ENCODE data around the gene PKIG. TPM values are rescaled to one million over a fixed set of nuclear protein-coding genes. Genes with fewer than 3 reads are reported as not detected.
A peak's percentile ranks its signal among the peaks of the same experiment; 100 is the strongest.

PKIG gene
- total RNA-seq, 1 donor from 2014 or later: 29.3 TPM

DNA sequence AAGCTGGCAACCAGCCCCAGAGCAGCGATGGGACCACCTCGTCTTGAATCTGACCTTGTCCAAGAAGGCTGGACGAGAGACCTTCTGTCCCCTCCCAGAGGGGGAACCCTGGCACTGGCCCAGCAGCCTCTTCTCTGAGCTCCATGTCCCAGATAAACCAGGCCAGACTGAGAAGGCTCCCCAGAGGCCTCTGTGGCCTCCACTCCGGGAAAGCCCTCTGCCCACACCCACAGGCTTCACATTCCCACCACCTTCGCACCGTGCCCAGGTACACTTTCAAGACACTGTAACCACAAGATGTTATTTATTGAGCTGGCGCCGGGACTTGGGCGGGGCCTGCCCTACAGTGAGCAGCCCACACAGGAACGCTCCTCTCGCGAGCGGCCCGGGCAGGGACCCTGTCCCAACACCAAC is 35.9 kb downstream of the PKIG start:
- Mint-ChIP-seq H3K4me1 (ENCODE audit: low read depth) (peaks cover 18% of the 10 kb centered on the region), H3K36me3 (ENCODE audit: low read depth) (peaks cover 34% of the 10 kb centered on the region), H3K27me3 (ENCODE audit: low read depth) (no peaks in the 10 kb centered on the region), H3K9me3 (ENCODE audit: low read depth) (peaks cover 4% of the 10 kb centered on the region), H3K4me3 (ENCODE audit: unreplicated experiment) (no peak overlapping the region), H3K27ac (ENCODE audit: unreplicated experiment) (no peak overlapping the region)
- TF ChIP-seq, protein P1, sequence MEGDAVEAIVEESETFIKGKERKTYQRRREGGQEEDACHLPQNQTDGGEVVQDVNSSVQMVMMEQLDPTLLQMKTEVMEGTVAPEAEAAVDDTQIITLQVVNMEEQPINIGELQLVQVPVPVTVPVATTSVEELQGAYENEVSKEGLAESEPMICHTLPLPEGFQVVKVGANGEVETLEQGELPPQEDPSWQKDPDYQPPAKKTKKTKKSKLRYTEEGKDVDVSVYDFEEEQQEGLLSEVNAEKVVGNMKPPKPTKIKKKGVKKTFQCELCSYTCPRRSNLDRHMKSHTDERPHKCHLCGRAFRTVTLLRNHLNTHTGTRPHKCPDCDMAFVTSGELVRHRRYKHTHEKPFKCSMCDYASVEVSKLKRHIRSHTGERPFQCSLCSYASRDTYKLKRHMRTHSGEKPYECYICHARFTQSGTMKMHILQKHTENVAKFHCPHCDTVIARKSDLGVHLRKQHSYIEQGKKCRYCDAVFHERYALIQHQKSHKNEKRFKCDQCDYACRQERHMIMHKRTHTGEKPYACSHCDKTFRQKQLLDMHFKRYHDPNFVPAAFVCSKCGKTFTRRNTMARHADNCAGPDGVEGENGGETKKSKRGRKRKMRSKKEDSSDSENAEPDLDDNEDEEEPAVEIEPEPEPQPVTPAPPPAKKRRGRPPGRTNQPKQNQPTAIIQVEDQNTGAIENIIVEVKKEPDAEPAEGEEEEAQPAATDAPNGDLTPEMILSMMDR (IDR thresholded peaks at IDR 0.05): no peak
- DNase-seq (ENCODE audit: low spot score): peak; percentile 60

DNA sequence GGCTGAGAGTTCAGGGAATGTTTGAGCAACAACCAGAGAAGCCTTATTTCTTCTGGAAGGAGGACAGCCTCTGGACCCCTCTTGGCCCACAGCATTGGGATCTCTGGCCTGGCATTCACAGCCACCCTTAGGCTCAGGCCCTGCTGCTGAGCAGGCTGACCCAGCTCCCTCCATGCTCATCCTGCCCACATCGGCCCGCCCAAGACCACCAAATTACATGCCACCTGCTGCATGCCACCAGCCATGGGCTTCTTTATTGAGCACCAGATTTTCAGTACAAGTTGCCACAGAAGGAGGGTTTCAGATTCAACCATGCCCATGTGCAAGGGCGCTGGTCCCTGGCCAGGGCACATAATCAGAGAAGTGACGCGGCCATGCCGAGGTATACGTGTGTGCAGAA is 36.9 kb downstream of the PKIG start:
- H3K27me3 Mint-ChIP-seq (ENCODE audit: low read depth): no peaks in the 10 kb centered on the region
- H3K27ac Mint-ChIP-seq (ENCODE audit: unreplicated experiment): no peak overlapping the region
- H3K4me3 Mint-ChIP-seq (ENCODE audit: unreplicated experiment): no peak overlapping the region
- peaks cover 8% of the 10 kb centered on the region for H3K9me3 Mint-ChIP-seq (ENCODE audit: low read depth)
- peaks cover 31% of the 10 kb centered on the region for H3K36me3 Mint-ChIP-seq (ENCODE audit: low read depth)
- peaks cover 18% of the 10 kb centered on the region for H3K4me1 Mint-ChIP-seq (ENCODE audit: low read depth)
- TF ChIP-seq, protein P1 (IDR thresholded peaks at IDR 0.05): no peak
- no peak for DNase-seq (ENCODE audit: low spot score)

DNA sequence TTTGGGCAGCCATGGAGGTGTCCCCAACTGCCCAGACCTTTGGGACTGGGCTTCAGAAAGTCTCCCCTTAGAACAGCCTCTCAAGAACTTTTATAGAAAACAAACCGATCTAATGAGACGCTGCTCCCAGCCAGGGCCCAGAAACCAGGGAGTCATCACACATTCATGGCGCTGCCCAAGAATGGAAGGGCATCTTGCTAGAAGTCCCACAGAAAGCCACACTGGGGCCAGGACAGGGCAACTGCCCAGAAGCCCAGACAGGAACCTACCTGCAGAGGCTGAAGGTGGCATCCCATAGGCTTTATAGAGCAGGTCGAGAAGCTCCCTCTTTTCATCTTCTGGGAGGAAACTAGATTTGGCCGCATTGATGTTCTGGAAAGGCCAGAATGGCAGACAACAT is 37.7 kb downstream of the PKIG start:
- Mint-ChIP-seq H3K27ac (ENCODE audit: unreplicated experiment) (no peak overlapping the region), H3K4me1 (ENCODE audit: low read depth) (peaks cover 14% of the 10 kb centered on the region), H3K4me3 (ENCODE audit: unreplicated experiment) (no peak overlapping the region), H3K9me3 (ENCODE audit: low read depth) (peaks cover 8% of the 10 kb centered on the region), H3K27me3 (ENCODE audit: low read depth) (no peaks in the 10 kb centered on the region), H3K36me3 (ENCODE audit: low read depth) (peaks cover 29% of the 10 kb centered on the region)
- DNase-seq (ENCODE audit: low spot score): no peak
- TF ChIP-seq, protein P1 (IDR thresholded peaks at IDR 0.05): no peak

DNA sequence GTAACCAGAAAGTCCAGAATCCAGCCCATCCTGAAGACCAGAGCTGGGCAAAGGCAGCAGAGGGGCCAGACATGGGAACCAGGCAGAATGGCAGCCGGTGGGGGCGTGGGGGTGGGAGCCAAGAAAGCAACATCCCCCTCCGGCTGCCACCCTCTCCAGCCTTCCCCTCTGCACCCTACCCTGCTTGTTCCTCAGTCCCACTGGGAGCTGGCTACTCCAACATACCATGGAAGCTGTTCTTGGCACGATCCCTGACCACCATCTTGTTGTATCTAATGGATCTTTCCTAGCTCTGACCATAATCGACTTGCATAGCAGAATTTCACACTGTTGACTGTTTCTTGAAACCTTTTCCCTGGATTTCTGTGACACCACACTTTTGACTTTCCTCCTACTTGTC is 38.9 kb downstream of the PKIG start:
- H3K4me1 Mint-ChIP-seq (ENCODE audit: low read depth): peaks cover 1% of the 10 kb centered on the region
- TF ChIP-seq, protein P1 (IDR thresholded peaks at IDR 0.05): no peak
- no peaks in the 10 kb centered on the region for H3K27me3 Mint-ChIP-seq (ENCODE audit: low read depth)
- H3K36me3 Mint-ChIP-seq (ENCODE audit: low read depth): peaks cover 27% of the 10 kb centered on the region
- H3K27ac Mint-ChIP-seq (ENCODE audit: unreplicated experiment): no peak overlapping the region
- peaks cover 8% of the 10 kb centered on the region for H3K9me3 Mint-ChIP-seq (ENCODE audit: low read depth)
- no peak overlapping the region for H3K4me3 Mint-ChIP-seq (ENCODE audit: unreplicated experiment)
- DNase-seq (ENCODE audit: low spot score): no peak

DNA sequence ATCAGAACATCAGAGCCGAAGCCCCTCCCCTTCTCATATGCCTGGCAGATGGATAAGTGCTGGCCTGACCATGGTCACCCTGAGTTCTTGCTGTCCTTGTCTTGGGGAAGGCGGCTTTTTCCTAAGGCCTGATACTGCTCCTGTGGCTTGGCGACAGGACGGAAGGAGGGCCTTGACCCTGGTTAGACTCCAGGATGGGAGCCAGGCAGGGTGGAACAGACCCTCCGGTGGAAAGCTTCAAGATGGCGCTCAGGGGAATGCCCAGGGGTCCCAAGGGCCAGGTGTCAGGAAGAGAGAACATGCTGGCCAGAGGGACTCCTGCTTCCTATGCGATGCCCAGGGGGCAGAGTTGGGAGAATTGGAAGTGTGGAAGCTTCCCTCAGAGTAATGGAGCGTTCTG is 39.6 kb downstream of the PKIG start:
- Mint-ChIP-seq H3K27ac (ENCODE audit: unreplicated experiment) (no peak overlapping the region), H3K9me3 (ENCODE audit: low read depth) (peaks cover 8% of the 10 kb centered on the region), H3K4me3 (ENCODE audit: unreplicated experiment) (no peak overlapping the region), H3K4me1 (ENCODE audit: low read depth) (no peaks in the 10 kb centered on the region), H3K36me3 (ENCODE audit: low read depth) (peaks cover 29% of the 10 kb centered on the region), H3K27me3 (ENCODE audit: low read depth) (no peaks in the 10 kb centered on the region)
- TF ChIP-seq, protein P1 (IDR thresholded peaks at IDR 0.05): no peak
- DNase-seq (ENCODE audit: low spot score): no peak

Data from chondrocyte (in vitro differentiated cells).